Measurements from ENCODE around the gene ANAPC10.

DNA sequence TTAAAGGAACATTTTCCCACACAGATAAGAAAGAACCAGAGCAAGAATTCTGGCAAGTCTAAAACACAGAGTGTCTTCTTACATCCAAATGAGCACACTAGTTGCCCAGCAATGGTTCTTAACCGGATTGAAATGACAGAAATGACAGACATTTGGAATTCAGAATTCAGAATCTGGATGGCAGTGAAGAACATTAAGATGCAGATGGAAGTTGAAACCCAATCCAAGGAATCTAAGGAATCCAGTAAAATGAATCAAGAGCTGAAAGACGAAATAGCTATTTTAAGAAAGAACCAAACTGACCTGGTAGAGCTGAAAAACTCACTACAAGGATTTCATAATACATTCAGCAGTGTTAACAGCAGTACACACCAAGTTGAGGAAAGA, 21.5 kb downstream of the ANAPC10 start:
- TF ChIP-seq POLR2A (IDR thresholded peaks at IDR 0.05) = no peak
- TF ChIP-seq, protein P1, sequence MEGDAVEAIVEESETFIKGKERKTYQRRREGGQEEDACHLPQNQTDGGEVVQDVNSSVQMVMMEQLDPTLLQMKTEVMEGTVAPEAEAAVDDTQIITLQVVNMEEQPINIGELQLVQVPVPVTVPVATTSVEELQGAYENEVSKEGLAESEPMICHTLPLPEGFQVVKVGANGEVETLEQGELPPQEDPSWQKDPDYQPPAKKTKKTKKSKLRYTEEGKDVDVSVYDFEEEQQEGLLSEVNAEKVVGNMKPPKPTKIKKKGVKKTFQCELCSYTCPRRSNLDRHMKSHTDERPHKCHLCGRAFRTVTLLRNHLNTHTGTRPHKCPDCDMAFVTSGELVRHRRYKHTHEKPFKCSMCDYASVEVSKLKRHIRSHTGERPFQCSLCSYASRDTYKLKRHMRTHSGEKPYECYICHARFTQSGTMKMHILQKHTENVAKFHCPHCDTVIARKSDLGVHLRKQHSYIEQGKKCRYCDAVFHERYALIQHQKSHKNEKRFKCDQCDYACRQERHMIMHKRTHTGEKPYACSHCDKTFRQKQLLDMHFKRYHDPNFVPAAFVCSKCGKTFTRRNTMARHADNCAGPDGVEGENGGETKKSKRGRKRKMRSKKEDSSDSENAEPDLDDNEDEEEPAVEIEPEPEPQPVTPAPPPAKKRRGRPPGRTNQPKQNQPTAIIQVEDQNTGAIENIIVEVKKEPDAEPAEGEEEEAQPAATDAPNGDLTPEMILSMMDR (IDR thresholded peaks at IDR 0.05) = no peak
